IPS DF 6.9 (cell line): ENCODE results near the gene SMIM14.
"Not testable (repeated sequence)": the region's sequence is repeated elsewhere in the genome, so short reads cannot be mapped to it uniquely, and the experiment has no call there.

Source experiments
- DNase-seq: peaks from one replicate; pipeline ENCODE4 v3.0.0-alpha.2; 2013; ENCODE audit warnings: low read depth, low spot score
- H3K27ac ChIP-seq: one replicate; pipeline ENCODE4 v1.5.1; 2013; ENCODE audit warnings: low read length, control low read depth
- H3K27me3 ChIP-seq: 2 replicates; pipeline ENCODE4 v1.6.1; 2013; ENCODE audit warnings: mild to moderate bottlenecking, low read length; ENCODE audit not compliant: control insufficient read depth, insufficient read depth
- H3K36me3 ChIP-seq: 2 replicates; pipeline ENCODE4 v1.6.1; 2013; ENCODE audit warnings: low read length; ENCODE audit not compliant: control insufficient read depth, insufficient read depth
- H3K4me1 ChIP-seq: 2 replicates; pipeline ENCODE4 v1.6.1; 2013; ENCODE audit warnings: low read length; ENCODE audit not compliant: control insufficient read depth, insufficient read depth
- H3K4me3 ChIP-seq: 2 replicates; pipeline ENCODE4 v1.5.1; 2013; ENCODE audit warnings: mild to moderate bottlenecking, low read length
- H3K9me3 ChIP-seq: 2 replicates; pipeline ENCODE4 v1.6.1; 2013; ENCODE audit warnings: low read length, inconsistent platforms; ENCODE audit not compliant: control insufficient read depth, insufficient read depth
- WGBS: extraction: QIAGEN DNeasy Blood & Tissue Kit; methylation state at CpG from one replicate; pipeline ENCODE4 v1.1.7; 2013; ENCODE audit warnings: mixed read lengths, missing lambda C conversion rate; ENCODE audit not compliant: insufficient read length, insufficient coverage; 5-methylcytosine and 5-hydroxymethylcytosine counted together

The SMIM14 gene

DNA sequence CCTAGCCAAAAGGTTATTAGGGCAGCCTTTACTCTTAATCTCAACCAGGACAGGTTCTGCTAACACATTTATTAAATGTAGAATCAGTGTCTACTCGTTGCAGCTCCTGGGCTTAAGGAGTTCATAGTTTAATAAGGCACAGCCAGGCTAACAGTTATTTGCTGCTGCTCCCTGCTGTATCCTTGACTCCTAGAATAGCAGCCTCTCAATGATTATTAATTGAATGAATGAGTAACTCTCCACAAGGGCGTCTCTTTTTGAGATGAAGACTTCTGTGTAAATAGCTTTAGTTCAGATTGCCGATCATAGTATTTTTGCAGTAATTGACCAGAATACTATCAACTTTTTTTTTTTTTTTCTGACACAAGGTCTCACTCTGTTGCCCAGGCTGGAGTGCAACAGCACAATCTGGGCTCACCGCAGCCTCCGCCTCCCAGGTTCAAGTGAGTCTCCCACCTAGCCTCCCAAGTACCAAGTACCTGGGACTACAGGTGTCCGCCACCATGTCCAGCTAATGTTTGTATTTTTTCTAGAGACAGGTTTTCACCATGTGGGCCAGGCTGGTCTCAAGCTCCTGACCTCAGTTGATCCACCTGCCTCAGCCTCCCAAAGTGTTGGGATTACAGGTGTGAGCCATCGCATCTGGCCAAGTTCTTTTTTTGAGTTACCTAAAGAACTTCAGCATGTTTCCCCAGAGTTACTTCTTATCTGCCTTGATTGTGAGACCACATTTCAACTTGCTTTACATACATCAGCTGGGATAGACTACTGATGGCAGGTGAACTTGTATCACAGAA, 114.3 kb downstream of the SMIM14 start:
- Histone ChIP-seq H3K36me3 (no peaks in the 10 kb centered on the region), H3K4me3 (no peak overlapping the region), H3K4me1 (no peaks in the 10 kb centered on the region; the same call in 1 of the 2 replicates), H3K27me3 (no peaks in the 10 kb centered on the region), H3K27ac (no peak overlapping the region), H3K9me3 (no peaks in the 10 kb centered on the region)
- no peak for DNase-seq
- WGBS = no CpG with 5 or more reads among the region's 7 CpGs

DNA sequence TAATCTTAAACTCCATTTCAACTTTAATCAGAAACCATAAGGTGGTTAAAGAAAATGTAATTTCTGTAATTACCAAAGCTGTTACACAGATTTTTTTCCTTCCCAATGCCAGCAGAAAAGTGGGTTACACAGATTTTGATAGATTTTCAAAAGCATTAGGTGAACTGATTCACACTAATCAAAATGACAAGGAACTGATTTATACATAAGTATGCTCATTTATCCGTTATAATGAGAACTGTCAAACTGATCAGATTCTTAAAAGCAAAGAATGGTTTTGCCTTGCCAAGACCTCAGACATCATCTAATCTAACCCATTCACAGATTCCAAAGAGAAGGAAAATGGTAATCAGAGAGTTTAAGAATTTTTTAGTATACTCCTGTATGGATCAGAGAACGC, 116.6 kb downstream of the SMIM14 start:
- WGBS = no CpG with 5 or more reads among the region's 2 CpGs
- Histone ChIP-seq H3K4me3 (no peak overlapping the region), H3K4me1 (no peaks in the 10 kb centered on the region; the same call in 1 of the 2 replicates), H3K9me3 (no peaks in the 10 kb centered on the region), H3K27ac (no peak overlapping the region), H3K27me3 (no peaks in the 10 kb centered on the region), H3K36me3 (no peaks in the 10 kb centered on the region; the same call in 1 of the 2 replicates)
- no peak for DNase-seq

DNA sequence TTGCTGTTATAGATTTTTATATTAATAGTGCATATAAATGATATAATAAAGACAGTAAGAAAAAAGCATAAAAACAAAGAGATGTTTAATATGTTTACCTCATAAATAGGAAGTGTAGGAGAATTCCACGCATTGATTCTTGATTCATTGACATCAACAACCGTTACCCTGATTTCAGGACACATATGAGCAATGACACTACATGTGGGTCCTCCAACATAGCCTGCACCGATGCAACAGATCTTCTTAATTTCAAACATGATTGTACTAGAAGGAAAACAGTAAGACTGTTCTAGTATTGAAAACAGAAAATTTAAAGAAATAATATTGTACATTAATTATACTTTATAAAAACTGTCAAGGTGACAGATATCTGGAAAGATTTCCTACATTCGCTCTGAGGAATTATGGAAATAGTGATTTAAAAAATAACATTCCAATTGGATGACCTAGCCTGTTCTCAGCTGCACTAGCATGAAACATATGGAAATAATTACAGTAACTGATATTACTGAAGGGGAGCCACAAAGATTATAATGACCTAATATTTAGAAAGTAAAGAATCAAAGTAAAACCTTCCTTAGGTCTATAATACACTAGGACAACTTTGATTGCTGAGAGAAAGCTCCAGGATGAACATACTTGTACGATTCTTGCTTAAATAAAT, 117.3 kb downstream of the SMIM14 start:
- Histone ChIP-seq H3K9me3 (no peaks in the 10 kb centered on the region), H3K4me3 (no peak overlapping the region), H3K4me1 (no peaks in the 10 kb centered on the region; the same call in 1 of the 2 replicates), H3K27me3 (no peaks in the 10 kb centered on the region), H3K36me3 (no peaks in the 10 kb centered on the region; the same call in 1 of the 2 replicates), H3K27ac (no peak overlapping the region)
- WGBS = no CpG with 5 or more reads among the region's 5 CpGs
- no peak for DNase-seq

DNA sequence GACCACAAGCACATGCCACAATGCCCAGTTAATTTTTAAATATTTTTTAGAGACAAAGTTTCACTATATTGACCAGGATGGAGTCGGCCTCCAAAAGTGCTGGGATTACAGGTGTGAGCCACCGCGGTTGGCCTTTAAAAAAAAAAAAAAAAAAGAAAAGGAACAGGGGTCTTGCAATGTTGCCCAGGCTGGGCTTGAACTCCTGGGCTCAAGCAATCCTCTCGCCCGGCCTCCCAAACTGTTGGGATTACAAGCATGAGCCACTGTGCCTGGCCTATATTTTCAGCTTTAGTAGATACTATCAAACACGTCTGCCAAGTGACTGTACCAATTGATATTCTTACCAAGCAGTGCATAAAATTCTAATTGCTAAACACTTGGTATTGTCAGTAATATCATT, 120.2 kb downstream of the SMIM14 start:
- DNase-seq = no peak
- Histone ChIP-seq H3K36me3 (no peaks in the 10 kb centered on the region; the same call in 1 of the 2 replicates), H3K27me3 (no peaks in the 10 kb centered on the region), H3K4me3 (no peak overlapping the region), H3K4me1 (no peaks in the 10 kb centered on the region), H3K27ac (no peak overlapping the region), H3K9me3 (no peaks in the 10 kb centered on the region)
- no CpG with 5 or more reads among the region's 6 CpGs for WGBS

DNA sequence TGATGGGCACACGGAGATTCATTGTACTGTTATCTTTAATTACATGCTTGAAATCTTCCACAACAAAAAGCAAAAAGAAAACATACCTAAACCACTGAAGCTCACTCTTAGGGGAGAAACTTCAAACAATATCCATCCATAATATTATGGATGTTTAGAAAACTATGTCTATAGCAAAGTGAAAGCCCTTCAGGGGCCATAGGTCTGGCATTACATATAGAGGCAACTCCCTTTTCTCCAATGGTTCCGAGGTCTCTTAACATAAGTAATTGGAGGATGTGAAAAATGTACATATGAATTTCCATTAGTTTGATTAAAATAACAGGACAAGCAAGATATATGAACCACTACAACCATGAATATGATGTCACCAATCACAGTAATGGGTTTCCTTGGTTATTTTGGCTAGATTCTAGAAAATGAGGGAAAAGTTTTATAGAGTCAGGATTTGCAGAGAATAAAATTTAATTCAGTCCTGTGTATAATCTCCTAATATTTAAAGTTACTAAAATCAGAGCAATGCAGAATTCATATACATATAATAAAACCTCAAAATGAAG, 122.2 kb downstream of the SMIM14 start:
- no peak for DNase-seq
- whole genome bisulfite sequencing = no CpG with 5 or more reads among the region's 2 CpGs
- Histone ChIP-seq H3K4me1 (no peaks in the 10 kb centered on the region), H3K9me3 (no peaks in the 10 kb centered on the region), H3K27me3 (no peaks in the 10 kb centered on the region), H3K36me3 (no peaks in the 10 kb centered on the region; the same call in 1 of the 2 replicates), H3K4me3 (no peak overlapping the region), H3K27ac (no peak overlapping the region)

DNA sequence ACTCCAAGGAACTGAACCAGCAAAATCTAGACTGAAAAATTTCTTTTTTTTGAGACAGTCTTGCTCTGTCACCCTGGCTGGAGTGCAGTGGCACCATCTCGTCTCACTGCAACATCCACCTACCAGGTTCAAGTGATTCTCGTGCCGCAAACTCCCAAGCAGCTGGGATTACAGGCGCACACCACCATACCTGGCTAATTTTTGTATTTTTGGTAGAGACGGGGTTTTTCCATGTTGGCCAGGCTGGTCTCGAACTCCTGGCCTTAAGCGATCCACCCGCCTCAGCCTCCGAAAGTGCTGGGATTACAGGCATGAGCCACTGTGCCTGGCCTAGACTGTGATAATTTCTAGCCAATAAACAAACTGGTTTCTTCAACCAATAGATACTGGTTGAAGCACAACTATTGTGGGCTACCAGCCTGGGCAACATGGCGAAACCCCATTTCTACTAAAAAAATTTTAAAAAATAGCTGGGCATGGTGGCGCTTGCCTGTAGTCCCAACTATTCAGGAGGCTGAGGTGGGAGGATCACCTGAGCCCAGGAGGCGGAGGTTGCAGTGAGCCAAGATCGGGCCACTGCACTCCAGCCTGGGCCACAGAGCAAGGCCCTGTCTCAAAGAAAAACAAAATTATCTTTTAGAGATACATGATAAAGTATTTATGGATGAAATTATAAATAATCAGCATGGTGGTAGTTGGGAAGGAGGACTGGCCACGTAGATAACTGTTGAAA, 122.8 kb downstream of the SMIM14 start:
- DNase-seq, H3K36me3 ChIP-seq: not testable (repeated sequence)
- no CpG with 5 or more reads among the region's 14 CpGs for WGBS

DNA sequence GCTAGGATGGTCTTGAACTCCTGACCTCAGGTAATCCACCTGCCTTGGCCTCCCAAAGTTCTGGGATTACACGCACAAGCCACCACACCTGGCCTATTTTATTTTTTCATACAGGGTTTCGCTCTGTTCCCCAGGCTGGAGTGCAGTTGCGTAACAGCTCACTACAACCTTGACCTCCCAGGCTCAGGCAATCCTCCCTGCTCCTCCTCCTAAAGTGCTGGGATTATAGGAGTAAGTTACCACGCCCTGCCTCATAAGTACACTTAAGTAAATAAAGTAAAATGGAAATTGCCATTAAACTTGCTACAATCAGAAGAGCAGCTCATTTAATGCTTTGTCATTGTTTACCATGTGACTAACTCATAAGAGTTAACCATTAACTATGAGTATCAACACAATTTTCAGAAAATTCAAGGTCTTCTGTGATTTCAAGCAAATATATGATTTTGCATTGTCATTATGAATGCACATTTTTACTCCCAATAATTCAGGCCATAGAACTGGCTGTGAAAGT, 123.7 kb downstream of the SMIM14 start:
- Histone ChIP-seq H3K27me3 (no peaks in the 10 kb centered on the region), H3K4me1 (no peaks in the 10 kb centered on the region), H3K4me3 (no peak overlapping the region), H3K36me3 (peaks cover 3% of the 10 kb centered on the region; the same call in 1 of the 2 replicates), H3K27ac (no peak overlapping the region), H3K9me3 (no peaks in the 10 kb centered on the region)
- WGBS = no CpG with 5 or more reads among the region's 4 CpGs
- no peak for DNase-seq

More for the DNA sequence above, 122.8 kb downstream of the SMIM14 start:
- H3K4me1 ChIP-seq, H3K27me3 ChIP-seq, H3K27ac ChIP-seq, H3K4me3 ChIP-seq, H3K9me3 ChIP-seq: not testable (repeated sequence)

DNA sequence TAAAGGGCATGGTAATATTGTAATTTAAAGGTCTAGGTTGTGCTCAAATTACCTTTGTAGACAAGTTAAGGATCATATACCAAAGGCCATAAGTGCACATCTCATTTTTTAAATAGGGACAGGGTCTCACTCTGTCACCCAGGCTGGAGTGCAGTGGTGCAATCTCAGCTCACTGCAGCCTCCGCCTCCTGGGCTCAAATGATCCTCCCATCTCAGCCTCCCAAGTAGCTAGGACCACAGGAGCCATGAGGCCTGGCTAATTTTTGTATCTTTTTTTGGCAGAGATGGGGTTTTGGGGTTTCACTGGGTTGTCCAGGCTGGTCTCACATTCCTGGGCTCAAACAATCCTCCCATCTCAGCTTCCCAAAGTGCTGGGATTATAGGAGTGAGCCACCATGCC, 124.4 kb downstream of the SMIM14 start:
- not testable (repeated sequence) for H3K27me3 ChIP-seq, H3K36me3 ChIP-seq, H3K9me3 ChIP-seq, H3K4me3 ChIP-seq, H3K4me1 ChIP-seq, H3K27ac ChIP-seq, DNase-seq
- WGBS = no CpG with 5 or more reads among the region's 1 CpG

DNA sequence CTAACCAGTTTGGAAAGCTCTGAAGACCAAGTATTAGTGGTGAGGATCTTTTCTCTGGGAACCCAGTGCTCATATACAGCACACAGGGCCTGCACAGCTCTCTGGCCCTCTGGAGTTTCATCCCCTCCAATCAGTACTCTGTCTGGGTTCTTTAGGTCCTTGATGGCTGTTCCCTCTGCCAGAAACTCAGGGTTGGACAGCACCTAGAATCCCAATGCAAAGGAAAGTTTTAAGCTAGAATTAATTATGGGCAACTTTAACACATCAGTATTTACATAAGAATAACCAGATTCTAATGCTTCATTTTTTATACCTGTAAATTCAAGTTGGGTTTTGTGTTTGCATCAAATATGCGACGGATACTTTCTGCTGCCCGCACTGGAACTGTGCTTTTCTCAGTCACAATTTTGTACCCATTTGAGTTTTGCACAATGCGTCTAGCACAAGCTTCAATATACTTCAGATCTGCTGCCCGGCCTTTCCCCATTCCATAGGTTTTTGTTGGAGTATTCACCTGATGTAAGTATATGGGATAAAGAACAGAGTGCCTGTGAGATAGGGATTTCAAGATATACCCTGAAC, 128.2 kb downstream of the SMIM14 start:
- no CpG with 5 or more reads among the region's 5 CpGs for WGBS
- Histone ChIP-seq H3K36me3 (peaks cover 23% of the 10 kb centered on the region), H3K9me3 (no peaks in the 10 kb centered on the region), H3K4me1 (no peaks in the 10 kb centered on the region), H3K4me3 (no peak overlapping the region), H3K27me3 (no peaks in the 10 kb centered on the region), H3K27ac (no peak overlapping the region)
- DNase-seq = no peak

DNA sequence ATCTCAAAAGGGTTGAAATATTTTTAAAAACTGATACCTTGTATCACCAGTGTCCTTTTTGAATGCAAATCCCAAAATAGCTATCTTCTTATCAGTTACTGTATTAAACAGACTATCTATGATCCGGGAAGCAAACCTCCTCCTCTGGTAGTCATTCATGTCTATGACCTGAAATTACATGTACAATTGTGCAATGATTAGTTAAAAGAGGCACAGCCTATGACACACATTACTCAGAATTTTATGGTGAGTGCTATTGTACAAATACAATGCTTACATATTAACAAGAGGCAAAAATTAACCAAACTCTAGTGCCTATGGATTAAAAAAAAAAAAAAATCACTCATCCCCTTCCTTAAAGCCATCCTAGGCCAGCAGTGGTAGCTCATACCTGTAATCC, 133.1 kb downstream of the SMIM14 start:
- peaks cover 37% of the 10 kb centered on the region for H3K36me3 ChIP-seq

More for the DNA sequence above, 133.1 kb downstream of the SMIM14 start:
- H3K27me3 ChIP-seq = no peaks in the 10 kb centered on the region
- no peak overlapping the region for H3K27ac ChIP-seq
- WGBS = no CpG with 5 or more reads among the region's 1 CpG
- H3K9me3 ChIP-seq = no peaks in the 10 kb centered on the region
- DNase-seq = no peak
- H3K4me1 ChIP-seq = no peaks in the 10 kb centered on the region
- no peak overlapping the region for H3K4me3 ChIP-seq
